Vagina (tissue), 2 donors: Measurements from ENCODE around the gene CEP128.

Experiments
- CTCF ChIP-seq, 3 experiments: fragments of 450-650 bp in 2 of 3; fragments of 200-600 bp in 1 of 3; sonication (generic) in 1 of 3; IDR thresholded peaks; one replicate each; pipeline ENCODE4 v1.5.1; 2017 to 2019; ENCODE audit warnings: antibody characterized with exemption in 3 of 3, mild to moderate bottlenecking in 2 of 3, moderate library complexity in 2 of 3
- POLR2A ChIP-seq, 2 donors: fragments of 450-650 bp; IDR thresholded peaks; one replicate each; pipeline ENCODE4 v1.6.1; 2017; ENCODE audit warnings: antibody characterized with exemption in 2 of 2, mild to moderate bottlenecking in 2 of 2, moderate library complexity in 2 of 2

- TF ChIP-seq POLR2A (IDR thresholded peaks at IDR 0.05) (no peak), CTCF (IDR thresholded peaks at IDR 0.05) (no peak)
Measured at GRCh38 chr14:80575763-80576162, 365.8 kb downstream of the CEP128 start.
